IMR-90 (cell line): ENCODE measurements around the gene LAIR1. TPM values are rescaled to one million over a fixed set of nuclear protein-coding genes. Genes with fewer than 3 reads are reported as not detected.

ENCODE experiments used
- ATAC-seq: fragments of 200-7000 bp; cut with Tn5 transposase; 2 replicates; pipeline ENCODE4 v1.9.1; 2020; ENCODE audit warnings: low read depth, mild to moderate bottlenecking, moderate library complexity
- BruUV-seq: library from RNA; stranded (reverse); fragments of 400-500 nt; replicated peaks from 2 replicates; lab custom pipeline; 2021; lab: Mats Ljungman, UMichigan
- CTCF ChIA-PET: fragments of 300-600 bp; formaldehyde crosslinking; extraction: SDS; loops from one replicate; lab custom pipeline; 2021; ENCODE audit warnings: antibody characterized with exemption; lab: Yijun Ruan, JAX
- POLR2A ChIA-PET: fragments of 300-600 bp; sonication (Branson Sonifier 250); formaldehyde crosslinking; loops from one replicate; lab custom pipeline; 2022; ENCODE audit warnings: antibody characterized with exemption; ENCODE audit not compliant: unreplicated experiment; lab: Charles Lee
- DNase-seq: peaks from one replicate; pipeline ENCODE4 v3.0.0; 2013
- H2AFZ ChIP-seq: replicated peaks from 2 replicates; pipeline ENCODE3; 2013; ENCODE audit warnings: low read length, mild to moderate bottlenecking; ENCODE audit not compliant: poor library complexity
- H2AK5ac ChIP-seq: 2 replicates; pipeline ENCODE4 v1.6.1; 2013; ENCODE audit warnings: low read depth, low read length, inconsistent platforms
- H2AK9ac ChIP-seq: replicated peaks from 2 replicates; pipeline ENCODE3; 2013; ENCODE audit warnings: mild to moderate bottlenecking, low read depth, low read length, moderate library complexity; ENCODE audit not compliant: poor library complexity
- H2BK120ac ChIP-seq: 2 replicates; pipeline ENCODE4 v1.6.1; 2013; ENCODE audit warnings: low read depth, low read length, inconsistent platforms
- H2BK15ac ChIP-seq: 3 replicates; pipeline ENCODE4 v1.6.1; 2013; ENCODE audit warnings: low read depth, low read length, inconsistent platforms
- H2BK20ac ChIP-seq: 2 replicates; pipeline ENCODE4 v1.6.1; 2013; ENCODE audit warnings: low read depth, mild to moderate bottlenecking, inconsistent platforms, low read length, moderate library complexity
- H2BK5ac ChIP-seq: 2 replicates; pipeline ENCODE4 v1.6.1; 2013; ENCODE audit warnings: mild to moderate bottlenecking, low read depth, low read length, inconsistent platforms; ENCODE audit not compliant: poor library complexity, severe bottlenecking
- H3K14ac ChIP-seq: replicated peaks from 2 replicates; pipeline ENCODE4 v1.6.1; 2013; ENCODE audit warnings: low read depth, low read length, inconsistent platforms
- H3K18ac ChIP-seq: 2 replicates; pipeline ENCODE4 v1.6.1; 2013; ENCODE audit warnings: low read depth, low read length, control low read depth
- H3K23ac ChIP-seq: 2 replicates; pipeline ENCODE4 v1.6.1; 2013; ENCODE audit warnings: low read depth, low read length, inconsistent platforms
- H3K27ac ChIP-seq: 2 replicates; pipeline ENCODE4 v1.5.1; 2013; ENCODE audit warnings: mild to moderate bottlenecking, control low read depth, low read length; ENCODE audit not compliant: insufficient read depth
- H3K27me3 ChIP-seq: 2 replicates; pipeline ENCODE4 v1.6.1; 2013; ENCODE audit warnings: low read length; ENCODE audit not compliant: control insufficient read depth, insufficient read depth
- H3K36me3 ChIP-seq: 2 replicates; pipeline ENCODE4 v1.6.1; 2013; ENCODE audit warnings: low read length, mixed read lengths; ENCODE audit not compliant: control insufficient read depth, insufficient read depth
- H3K4ac ChIP-seq: 2 replicates; pipeline ENCODE4 v1.6.1; 2013; ENCODE audit warnings: low read depth, low read length, inconsistent platforms
- H3K4me1 ChIP-seq: 2 replicates; pipeline ENCODE4 v1.6.1; 2013; ENCODE audit warnings: low read length, mixed read lengths; ENCODE audit not compliant: control insufficient read depth, insufficient read depth
- H3K4me2 ChIP-seq: 2 replicates; pipeline ENCODE4 v1.6.1; 2013; ENCODE audit warnings: low read depth, mild to moderate bottlenecking, control low read depth, low read length, moderate library complexity
- H3K4me3 ChIP-seq: 2 replicates; pipeline ENCODE4 v1.5.1; 2013; ENCODE audit warnings: low read depth, mild to moderate bottlenecking, control low read depth, low read length, moderate library complexity; ENCODE audit not compliant: insufficient read depth
- H3K56ac ChIP-seq: 2 replicates; pipeline ENCODE4 v1.6.1; 2013; ENCODE audit warnings: low read length, inconsistent platforms; ENCODE audit not compliant: insufficient read depth; ENCODE audit errors: extremely low read depth
- H3K79me1 ChIP-seq, 2 experiments: 2 replicates each; pipeline ENCODE4 v1.6.1; 2013; ENCODE audit warnings: low read length in 2 of 2, inconsistent platforms in 1 of 2, low read depth in 1 of 2
- H3K9ac ChIP-seq: 2 replicates; pipeline ENCODE4 v1.6.1; 2013; ENCODE audit warnings: low read depth, low read length, control low read depth
- H3K9me1 ChIP-seq: 2 replicates; pipeline ENCODE4 v1.6.1; 2013; ENCODE audit warnings: low read length, inconsistent platforms; ENCODE audit not compliant: insufficient read depth
- H3K9me3 ChIP-seq: 2 replicates; pipeline ENCODE4 v1.6.1; 2013; ENCODE audit warnings: low read length; ENCODE audit not compliant: control insufficient read depth, insufficient read depth
- H4K20me1 ChIP-seq: 2 replicates; pipeline ENCODE4 v1.6.1; 2013; ENCODE audit warnings: low read length, inconsistent platforms; ENCODE audit not compliant: insufficient read depth
- H4K5ac ChIP-seq: 2 replicates; pipeline ENCODE4 v1.6.1; 2013; ENCODE audit warnings: mild to moderate bottlenecking, low read depth, low read length, control low read depth
- H4K8ac ChIP-seq, 2 experiments: 2 replicates each; pipeline ENCODE4 v1.6.1; 2013; ENCODE audit warnings: low read depth in 2 of 2, low read length in 2 of 2, control low read depth in 1 of 2, inconsistent platforms in 1 of 2
- H4K91ac ChIP-seq: 2 replicates; pipeline ENCODE4 v1.6.1; 2013; ENCODE audit warnings: low read depth, low read length, inconsistent platforms; ENCODE audit not compliant: insufficient read depth
- BHLHE40 ChIP-seq: fragments of 150-350 bp; IDR thresholded peaks from 2 replicates; pipeline ENCODE4 v1.6.1; 2016; ENCODE audit warnings: mild to moderate bottlenecking, low read depth, low read length
- CEBPB ChIP-seq: IDR thresholded peaks from 2 replicates; pipeline ENCODE4 v1.6.1; 2012; ENCODE audit warnings: low read depth, low read length, improper control_type of control experiment
- CTCF ChIP-seq: conservative IDR thresholded peaks from 2 replicates; pipeline ENCODE4 v1.5.1; 2012; ENCODE audit warnings: mild to moderate bottlenecking, low read depth, low read length, improper control_type of control experiment
- ELK1 ChIP-seq: fragments of 150-350 bp; IDR thresholded peaks from 2 replicates; pipeline ENCODE4 v1.6.1; 2016; ENCODE audit warnings: low read depth, mild to moderate bottlenecking, low read length, moderate library complexity, borderline replicate concordance
- MAFK ChIP-seq: IDR thresholded peaks from 2 replicates; pipeline ENCODE4 v1.6.1; 2012; ENCODE audit warnings: low read depth, low read length, improper control_type of control experiment
- MAZ ChIP-seq: IDR thresholded peaks from 2 replicates; pipeline ENCODE4 v1.6.1; 2012; ENCODE audit warnings: low read depth, mild to moderate bottlenecking, low read length, improper control_type of control experiment, moderate library complexity, borderline replicate concordance
- MXI1 ChIP-seq: IDR thresholded peaks from 2 replicates; pipeline ENCODE4 v1.6.1; 2012; ENCODE audit warnings: low read depth, mild to moderate bottlenecking, low read length, moderate library complexity, borderline replicate concordance
- NFE2L2 ChIP-seq: fragments of 150-350 bp; IDR thresholded peaks from 2 replicates; pipeline ENCODE4 v1.6.1; 2016; ENCODE audit warnings: low read depth, mild to moderate bottlenecking, low read length
- POLR2A ChIP-seq: IDR thresholded peaks from 2 replicates; pipeline ENCODE4 v1.6.1; 2012; ENCODE audit warnings: mild to moderate bottlenecking, low read depth, low read length
- RAD21 ChIP-seq: IDR thresholded peaks from 2 replicates; pipeline ENCODE4 v1.6.1; 2012; ENCODE audit warnings: low read length, improper control_type of control experiment
- RCOR1 ChIP-seq: IDR thresholded peaks from 2 replicates; pipeline ENCODE4 v1.6.1; 2012; ENCODE audit warnings: mild to moderate bottlenecking, low read length, improper control_type of control experiment; ENCODE audit not compliant: insufficient replicate concordance
- RFX5 ChIP-seq: IDR thresholded peaks from 2 replicates; pipeline ENCODE4 v1.8.0; 2012; ENCODE audit warnings: low read depth, mild to moderate bottlenecking, low read length, moderate library complexity
- dilution Hi-C: fragments of 300-500 bp; cut with HindIII; formaldehyde crosslinking; loops from one replicate; pipeline ENCODE4 v1.14.3; 2018; ENCODE audit warnings: low sequenced_read_pairs; ENCODE audit not compliant: unreplicated experiment
- in situ Hi-C: fragments of 300-500 bp; cut with MboI; formaldehyde crosslinking; loops from 3 replicates; pipeline ENCODE4 v1.14.3; 2019; ENCODE audit warnings: low sequenced_read_pairs, inconsistent platforms, mixed read lengths
- intact Hi-C: fragments of 100-400 bp; cut with micrococcal nuclease; formaldehyde crosslinking; loops from 2 replicates; pipeline ENCODE4 v1.10.0; 2022
- polyA plus RNA-seq, 3 experiments: library from polyadenylated mRNA; depleted of rRNA; stranded (reverse); fragments of >200 nt; gene quantifications; 2 replicates each; pipeline ENCODE4 v1.2.3, GENCODE V29; 2012; ENCODE audit warnings: low replicate concordance in 1 of 3
- total RNA-seq: library from RNA; depleted of rRNA; stranded (reverse); fragments of >200 nt; gene quantifications from 2 replicates; pipeline ENCODE4 v1.2.3, GENCODE V29; 2012
- TF ChIP-seq, protein P1 (sequence below): fragments of 150-350 bp; IDR thresholded peaks from 2 replicates; pipeline ENCODE4 v1.6.1; 2017; ENCODE audit warnings: mild to moderate bottlenecking, antibody characterized with exemption, low read length, low read depth

LAIR1 gene
- total and polyA plus RNA-seq, 2 of the 4 experiments (the other 2 are of a cell fraction), result not detected

DNA sequence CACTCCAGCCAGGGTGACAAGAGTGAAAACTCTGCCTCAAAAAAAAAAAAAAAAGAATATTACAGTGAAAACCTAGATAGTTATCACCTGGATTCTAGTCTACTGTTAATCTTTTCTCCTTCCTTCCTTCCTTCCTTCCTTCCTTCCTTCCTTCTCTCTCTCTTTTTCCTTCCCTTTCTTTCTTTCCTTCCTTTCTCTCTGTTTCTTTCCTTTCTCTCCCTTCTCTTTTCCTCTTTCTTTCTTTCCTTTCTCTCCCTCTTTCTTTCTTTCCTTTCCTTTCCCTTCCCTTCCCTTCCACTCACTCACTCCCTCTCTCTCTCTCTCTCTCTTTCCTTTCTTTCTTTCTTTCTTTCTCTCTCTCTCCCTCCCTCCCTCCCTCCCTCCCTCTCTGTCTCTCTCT, 40.9 kb upstream of the LAIR1 start:
- H2AFZ ChIP-seq, result no peak overlapping the region
- H2AK9ac ChIP-seq, result no peak overlapping the region
- no peak overlapping the region for H4K91ac ChIP-seq
- no peaks in the 10 kb centered on the region for H3K27me3 ChIP-seq
- intact Hi-C loops, result no loop called here
- no peak overlapping the region for H3K18ac ChIP-seq
- BruUV-seq, result no TSS peak
- no peak overlapping the region for H3K27ac ChIP-seq
- dilution Hi-C loops, result no loop called here
- no peaks in the 10 kb centered on the region for H3K79me1 ChIP-seq
- no peak overlapping the region for H3K4ac ChIP-seq
- no peak overlapping the region for H3K23ac ChIP-seq
- H2AK5ac ChIP-seq, result no peak overlapping the region
- DNase-seq, result no peak
- POLR2A ChIA-PET, result no interaction called here
- H4K20me1 ChIP-seq, result no peaks in the 10 kb centered on the region
- no peak overlapping the region for H4K8ac ChIP-seq
- no peaks in the 10 kb centered on the region for H3K36me3 ChIP-seq
- no peaks in the 10 kb centered on the region for H3K9me1 ChIP-seq
- H3K4me2 ChIP-seq, result no peak overlapping the region
- no peak overlapping the region for H2BK15ac ChIP-seq
- H3K4me1 ChIP-seq, result no peaks in the 10 kb centered on the region
- H4K5ac ChIP-seq, result no peak overlapping the region
- no peak for ATAC-seq
- peaks cover 3% of the 10 kb centered on the region for H3K9me3 ChIP-seq
- TF ChIP-seq, protein P1, sequence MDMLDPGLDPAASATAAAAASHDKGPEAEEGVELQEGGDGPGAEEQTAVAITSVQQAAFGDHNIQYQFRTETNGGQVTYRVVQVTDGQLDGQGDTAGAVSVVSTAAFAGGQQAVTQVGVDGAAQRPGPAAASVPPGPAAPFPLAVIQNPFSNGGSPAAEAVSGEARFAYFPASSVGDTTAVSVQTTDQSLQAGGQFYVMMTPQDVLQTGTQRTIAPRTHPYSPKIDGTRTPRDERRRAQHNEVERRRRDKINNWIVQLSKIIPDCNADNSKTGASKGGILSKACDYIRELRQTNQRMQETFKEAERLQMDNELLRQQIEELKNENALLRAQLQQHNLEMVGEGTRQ, result no peak
- TF ChIP-seq CTCF (no peak), ELK1 (no peak), POLR2A (no peak), BHLHE40 (no peak), RCOR1 (no peak), RAD21 (no peak), MXI1 (no peak), MAZ (no peak), CEBPB (no peak), MAFK (no peak), RFX5 (no peak), NFE2L2 (no peak)
- H3K56ac ChIP-seq, result no peak overlapping the region
- no peak overlapping the region for H2BK20ac ChIP-seq
- H3K14ac ChIP-seq, result no peak overlapping the region
- H3K4me3 ChIP-seq, result no peak overlapping the region
- CTCF ChIA-PET, result no interaction called here
- in situ Hi-C loops, result no loop called here
- no peak overlapping the region for H2BK120ac ChIP-seq
- no peak overlapping the region for H2BK5ac ChIP-seq
- H3K9ac ChIP-seq, result no peak overlapping the region
